Suprapubic skin (tissue), 4 donors: ENCODE results near the gene PLAGL2. TPM values are rescaled to one million over a fixed set of nuclear protein-coding genes. Genes with fewer than 3 reads are reported as not detected.

ENCODE experiments used
- DNase-seq, 2 donors: peaks; one replicate each; pipeline ENCODE4 v3.0.0-alpha.2; 2019; ENCODE audit warnings: low spot score in 2 of 2
- H3K27ac ChIP-seq: fragments of 200-600 bp; sonication (generic); one replicate; pipeline ENCODE4 v1.5.1; 2019
- H3K27me3 ChIP-seq: fragments of 200-600 bp; sonication (generic); one replicate; pipeline ENCODE4 v1.5.1; 2019
- H3K36me3 ChIP-seq: fragments of 200-600 bp; sonication (generic); one replicate; pipeline ENCODE4 v1.5.1; 2019
- H3K4me1 ChIP-seq: fragments of 200-600 bp; sonication (generic); one replicate; pipeline ENCODE4 v1.5.1; 2019
- H3K4me3 ChIP-seq: fragments of 200-600 bp; sonication (generic); one replicate; pipeline ENCODE4 v1.5.1; 2019; ENCODE audit warnings: mild to moderate bottlenecking
- H3K9me3 ChIP-seq: fragments of 200-600 bp; sonication (generic); one replicate; pipeline ENCODE4 v1.5.1; 2019
- CTCF ChIP-seq, 2 donors: fragments of 200-600 bp in 1 of 2; fragments of 450-650 bp in 1 of 2; sonication (generic) in 1 of 2; IDR thresholded peaks; one replicate each; pipeline ENCODE4 v1.5.1; 2016 to 2019; ENCODE audit warnings: antibody characterized with exemption in 2 of 2, mild to moderate bottlenecking in 1 of 2, moderate library complexity in 1 of 2
- EP300 ChIP-seq: sonication (generic); formaldehyde crosslinking; IDR thresholded peaks from one replicate; pipeline ENCODE4 v1.6.1; 2017; ENCODE audit warnings: antibody characterized with exemption
- POLR2A ChIP-seq, 2 donors: fragments of 450-650 bp; IDR thresholded peaks; one replicate each; pipeline ENCODE4 v1.6.1; 2017; ENCODE audit warnings: antibody characterized with exemption in 2 of 2, mild to moderate bottlenecking in 2 of 2, moderate library complexity in 2 of 2
- POLR2AphosphoS5 ChIP-seq, 3 donors: sonication (generic); formaldehyde crosslinking; IDR thresholded peaks; one replicate each; pipeline ENCODE4 v1.6.1; 2017; ENCODE audit warnings: antibody characterized with exemption in 3 of 3
- WGBS: methylation state at CpG from one replicate; pipeline ENCODE4 v1.1.5; 2018; 5-methylcytosine and 5-hydroxymethylcytosine counted together
- total RNA-seq, 4 donors: library from RNA; depleted of rRNA; stranded (reverse); fragments of >200 nt; gene quantifications; one replicate each; pipeline ENCODE4 v1.1.0, GENCODE V29; 2016

The PLAGL2 gene
- total RNA-seq, 4 donors from 2014 or later: 13.0 to 28.8 (median 20.4) TPM

- Histone ChIP-seq H3K4me3 (no peak overlapping the region), H3K27ac (no peak overlapping the region), H3K9me3 (no peaks in the 10 kb centered on the region), H3K4me1 (no peaks in the 10 kb centered on the region), H3K27me3 (no peaks in the 10 kb centered on the region), H3K36me3 (peaks cover 81% of the 10 kb centered on the region)
- DNase-seq: no peak
- no peak for TF ChIP-seq CTCF (IDR thresholded peaks at IDR 0.05)
- TF ChIP-seq POLR2AphosphoS5 (IDR thresholded peaks at IDR 0.05): no peak
- no peak for TF ChIP-seq EP300
- TF ChIP-seq POLR2A (IDR thresholded peaks at IDR 0.05): no peak
- WGBS: 94% methylated on average over 13 of the region's 13 CpGs
These were observed 23.2 kb upstream of the PLAGL2 start for GRCh38 chr20:32230707-32231106.

GRCh38 chr20:32229251-32229747, 21.8 kb upstream of the PLAGL2 start:
- H3K4me3 ChIP-seq: no peak overlapping the region
- H3K36me3 ChIP-seq: peaks cover 69% of the 10 kb centered on the region
- no peak for TF ChIP-seq POLR2AphosphoS5 (IDR thresholded peaks at IDR 0.05)
- TF ChIP-seq EP300: no peak
- TF ChIP-seq POLR2A (IDR thresholded peaks at IDR 0.05): no peak
- no peak for TF ChIP-seq CTCF (IDR thresholded peaks at IDR 0.05)
- no peak overlapping the region for H3K27ac ChIP-seq
- no peaks in the 10 kb centered on the region for H3K4me1 ChIP-seq
- DNase-seq: no peak
- H3K9me3 ChIP-seq: no peaks in the 10 kb centered on the region
- WGBS: 97% methylated on average over 5 of the region's 5 CpGs
- H3K27me3 ChIP-seq: no peaks in the 10 kb centered on the region

- H3K27ac ChIP-seq: no peak overlapping the region
- TF ChIP-seq POLR2AphosphoS5 (IDR thresholded peaks at IDR 0.05) (no peak), CTCF (IDR thresholded peaks at IDR 0.05) (no peak), POLR2A (IDR thresholded peaks at IDR 0.05) (no peak), EP300 (no peak)
- 83% methylated on average over 21 of the region's 22 CpGs for WGBS
- H3K9me3 ChIP-seq: no peaks in the 10 kb centered on the region
- no peaks in the 10 kb centered on the region for H3K27me3 ChIP-seq
- no peak overlapping the region for H3K4me3 ChIP-seq
- H3K4me1 ChIP-seq: no peaks in the 10 kb centered on the region
- DNase-seq: no peak
- peaks cover 69% of the 10 kb centered on the region for H3K36me3 ChIP-seq
These were observed 20.5 kb upstream of the PLAGL2 start for GRCh38 chr20:32227744-32228688.

GRCh38 chr20:32227306-32227705, 19.8 kb upstream of the PLAGL2 start:
- Histone ChIP-seq H3K36me3 (peaks cover 69% of the 10 kb centered on the region), H3K9me3 (no peaks in the 10 kb centered on the region), H3K27me3 (no peaks in the 10 kb centered on the region), H3K27ac (no peak overlapping the region), H3K4me3 (no peak overlapping the region), H3K4me1 (no peaks in the 10 kb centered on the region)
- WGBS: 80% methylated on average over 7 of the region's 7 CpGs
- no peak for DNase-seq
- TF ChIP-seq CTCF (IDR thresholded peaks at IDR 0.05) (no peak), POLR2AphosphoS5 (IDR thresholded peaks at IDR 0.05) (no peak), EP300 (no peak), POLR2A (IDR thresholded peaks at IDR 0.05) (no peak)

- no peak overlapping the region for H3K27ac ChIP-seq
- no peak for TF ChIP-seq EP300
- TF ChIP-seq POLR2AphosphoS5 (IDR thresholded peaks at IDR 0.05): no peak
- TF ChIP-seq POLR2A (IDR thresholded peaks at IDR 0.05): no peak
- no peak for TF ChIP-seq CTCF (IDR thresholded peaks at IDR 0.05)
- 55% methylated on average over 1 of the region's 1 CpG for WGBS
- no peaks in the 10 kb centered on the region for H3K9me3 ChIP-seq
- H3K4me1 ChIP-seq: no peaks in the 10 kb centered on the region
- no peaks in the 10 kb centered on the region for H3K27me3 ChIP-seq
- H3K36me3 ChIP-seq: peaks cover 67% of the 10 kb centered on the region
- no peak overlapping the region for H3K4me3 ChIP-seq
- DNase-seq: no peak
These were observed 18.8 kb upstream of the PLAGL2 start for GRCh38 chr20:32226391-32226790.
